GM19324 (cell line): ENCODE results near the gene MAP4K3.
A peak's percentile ranks its signal among the peaks of the same experiment; 100 is the strongest.

ENCODE experiments used
- ATAC-seq: cut with Tn5 transposase; IDR thresholded peaks from one replicate; pipeline ENCODE4 v1.9.1; 2021; ENCODE audit warnings: mild to moderate bottlenecking, moderate library complexity; ENCODE audit not compliant: unreplicated experiment, low FRiP score

MAP4K3 gene

GRCh38 chr2:39436592-39437521 lies at the start of gene MAP4K3:
TSS of gene MAP4K3 (minus strand) at chr2:39437285. CDS start at chr2:39436987, 298 bp downstream.
- ATAC-seq = peak; percentile 85

- ATAC-seq = no peak
Observed at GRCh38 chr2:39486071-39486470, 49.0 kb upstream of the MAP4K3 start.

- ATAC-seq = no peak
Observed at GRCh38 chr2:39484620-39485495, 47.8 kb upstream of the MAP4K3 start.

GRCh38 chr2:39484206-39484605 lies 47.1 kb upstream of the MAP4K3 start:
- no peak for ATAC-seq

- ATAC-seq = no peak
Observed at GRCh38 chr2:39483534-39483933, 46.4 kb upstream of the MAP4K3 start.

GRCh38 chr2:39481611-39482010 lies 44.5 kb upstream of the MAP4K3 start:
- no peak for ATAC-seq

- no peak for ATAC-seq
Observed at GRCh38 chr2:39479696-39480095, 42.6 kb upstream of the MAP4K3 start.

- ATAC-seq = no peak
Observed at GRCh38 chr2:39479053-39479670, 42.1 kb upstream of the MAP4K3 start.

DNA sequence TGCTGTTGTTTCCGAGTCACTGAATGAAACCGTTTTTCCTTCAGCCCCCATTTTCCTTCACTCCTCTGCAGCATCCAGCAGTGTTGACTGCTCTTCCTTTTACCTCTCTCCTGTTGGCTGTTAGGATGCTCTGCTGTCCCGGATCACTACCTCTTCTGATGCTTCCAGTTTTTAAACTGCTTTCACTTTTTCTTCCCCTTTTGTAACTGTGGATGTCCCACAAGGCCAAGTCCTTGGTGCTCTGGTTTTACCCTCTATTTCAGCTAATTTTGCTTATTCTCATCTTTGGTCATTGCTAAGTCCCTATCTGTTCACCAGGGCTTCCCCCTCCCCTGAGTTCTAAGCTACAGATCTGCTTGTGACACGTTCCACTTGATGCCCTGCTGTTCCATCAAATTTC lies 39.4 kb upstream of the MAP4K3 start:
- peak; percentile 88 for ATAC-seq

DNA sequence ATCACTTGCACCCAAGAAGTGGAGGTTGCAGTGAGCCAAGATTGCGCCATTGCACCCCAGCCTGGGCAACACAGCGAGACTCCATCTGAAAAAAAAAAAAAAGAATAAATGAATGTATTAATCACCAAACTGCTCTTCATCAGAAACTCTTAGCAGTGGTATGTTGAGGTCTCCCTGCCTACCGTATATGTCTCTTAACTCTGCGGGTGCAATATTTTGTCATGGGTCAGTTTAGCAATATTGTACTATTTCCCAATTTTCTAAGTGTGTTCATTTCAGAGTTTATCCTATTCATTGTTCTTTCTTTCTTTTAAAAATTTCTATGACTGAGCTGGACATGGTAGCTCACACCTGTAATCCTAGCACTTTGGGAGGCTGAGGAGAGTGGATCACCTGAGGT lies 37.9 kb upstream of the MAP4K3 start:
- no peak for ATAC-seq

DNA sequence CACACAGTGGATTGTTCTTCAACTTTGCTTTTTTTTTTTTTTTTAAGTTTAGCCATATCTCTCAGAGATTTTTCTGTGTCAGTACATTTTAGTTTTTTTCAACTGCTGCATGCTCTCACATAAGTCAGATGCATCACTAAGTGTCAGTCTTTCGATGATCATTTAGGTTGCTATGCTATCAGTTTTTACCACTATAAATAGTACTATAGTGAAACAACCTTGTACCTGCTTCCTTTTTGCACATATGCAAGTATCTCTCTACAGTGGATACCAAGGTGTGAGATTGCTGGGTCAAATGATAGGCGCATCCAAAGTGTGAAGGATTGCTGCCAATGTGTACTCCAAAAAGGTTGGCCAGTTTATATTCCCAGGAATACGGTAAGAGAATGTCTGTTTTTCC lies 33.5 kb upstream of the MAP4K3 start:
- peak; percentile 49 for ATAC-seq

DNA sequence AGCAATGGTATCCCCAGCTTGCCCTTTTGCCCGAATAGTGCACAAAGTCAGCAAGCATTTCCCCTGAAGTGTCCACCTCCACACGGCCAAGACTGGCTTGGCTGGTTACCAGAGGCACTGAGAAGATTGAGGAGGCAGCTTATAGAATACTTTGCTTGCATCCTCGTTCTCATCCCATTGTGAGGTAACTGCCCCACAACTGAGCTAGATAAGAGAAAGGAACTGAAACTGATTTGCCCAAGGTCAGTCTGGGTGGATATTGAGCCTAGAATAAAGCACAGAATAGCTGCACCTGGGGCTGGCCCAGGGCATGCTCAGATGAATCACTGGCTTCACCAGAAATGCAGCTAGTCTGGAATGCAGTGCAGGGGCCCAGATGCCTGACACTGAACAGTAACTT lies 32.7 kb upstream of the MAP4K3 start:
- ATAC-seq = peak; percentile 81

DNA sequence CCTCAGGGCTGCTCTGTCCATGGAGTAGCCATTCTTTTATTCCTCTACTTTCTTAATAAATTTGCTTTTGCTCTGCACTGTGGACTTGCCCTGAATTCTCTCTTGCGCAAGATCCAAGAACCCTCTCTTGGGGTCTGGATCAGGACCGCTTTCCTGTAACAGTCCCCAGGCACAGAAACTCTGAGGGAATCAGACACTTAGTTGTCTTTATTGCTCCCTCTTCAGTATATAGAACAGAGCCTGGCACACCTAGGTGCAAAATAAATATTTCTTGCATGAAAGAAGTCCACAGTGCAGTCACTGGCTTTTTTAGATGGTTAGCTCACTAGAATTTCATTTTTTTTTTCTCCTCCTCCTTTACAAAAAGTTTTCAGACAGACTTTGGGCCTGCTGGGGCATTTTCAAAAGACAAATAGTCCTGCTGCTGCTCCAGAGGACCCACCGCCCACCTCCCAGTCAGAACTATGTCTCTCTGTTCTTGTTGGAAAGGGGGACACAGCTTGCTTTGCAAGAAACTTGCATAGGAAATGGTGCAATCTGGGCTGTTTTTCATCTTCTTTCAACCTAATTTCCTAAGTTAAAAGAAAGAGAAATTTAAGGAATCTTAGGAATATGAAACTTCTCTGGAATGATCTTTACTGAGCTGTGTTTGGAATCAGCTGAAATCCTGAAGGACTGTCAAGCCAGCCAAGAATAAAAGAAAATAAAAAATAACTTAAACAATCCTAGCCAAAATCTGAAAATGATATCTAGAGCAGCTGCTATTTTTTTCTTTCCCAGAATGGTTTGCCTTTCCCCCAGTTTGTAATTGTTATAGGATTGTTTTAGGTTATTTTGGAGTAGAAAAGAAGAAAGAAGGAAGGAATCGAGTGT lies 31.7 kb upstream of the MAP4K3 start:
- ATAC-seq = no peak

DNA sequence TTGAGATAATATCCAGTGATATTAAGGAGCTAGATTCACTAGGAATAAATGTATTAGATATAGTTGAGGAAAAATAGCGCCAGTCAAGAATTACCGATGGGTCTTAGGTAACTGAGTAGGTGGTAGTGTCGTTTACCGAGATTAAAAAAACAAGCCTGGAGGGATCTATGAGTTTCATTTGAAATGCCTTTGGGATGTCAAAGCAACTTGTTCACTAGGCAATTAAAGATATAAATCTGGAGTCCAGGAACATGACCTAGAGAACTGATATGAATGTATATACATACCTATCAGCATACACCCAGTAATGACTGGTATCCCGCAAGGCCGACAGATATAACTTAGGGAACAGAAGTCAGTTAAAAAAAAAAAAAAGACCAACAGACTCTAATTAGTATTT lies 29.2 kb upstream of the MAP4K3 start:
- ATAC-seq = no peak

- ATAC-seq = no peak
Observed at GRCh38 chr2:39464864-39465263, 27.8 kb upstream of the MAP4K3 start.

GRCh38 chr2:39455826-39456225 lies 18.7 kb upstream of the MAP4K3 start:
- ATAC-seq = no peak

- ATAC-seq = no peak
Observed at GRCh38 chr2:39452396-39452795, 15.3 kb upstream of the MAP4K3 start.

- no peak for ATAC-seq
Observed at GRCh38 chr2:39451954-39452353, 14.9 kb upstream of the MAP4K3 start.

DNA sequence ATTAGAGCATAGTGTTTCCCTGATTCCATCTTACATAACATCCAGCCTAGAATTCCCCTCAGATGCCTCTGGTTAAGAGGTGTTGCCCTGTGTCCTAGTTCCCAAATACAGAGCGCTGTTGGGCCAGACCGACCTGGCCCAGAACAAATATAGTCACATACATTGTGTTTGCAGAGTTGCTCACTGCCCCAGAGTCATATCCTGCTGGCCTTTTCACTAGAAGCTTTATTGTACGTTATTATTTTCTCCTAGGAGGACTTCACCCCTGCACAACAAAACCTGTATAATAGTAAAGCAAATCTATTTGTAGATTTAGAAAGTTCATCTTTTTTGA lies 11.1 kb upstream of the MAP4K3 start:
- no peak for ATAC-seq
